Ramos (cell line): ENCODE measurements around the gene LTA.

ENCODE experiments used
- in situ Hi-C: fragments of 300-500 bp; cut with MboI; formaldehyde crosslinking; loops from one replicate; pipeline ENCODE4 v1.14.3; 2022; ENCODE audit warnings: low sequenced_read_pairs; ENCODE audit not compliant: unreplicated experiment

LTA gene

DNA sequence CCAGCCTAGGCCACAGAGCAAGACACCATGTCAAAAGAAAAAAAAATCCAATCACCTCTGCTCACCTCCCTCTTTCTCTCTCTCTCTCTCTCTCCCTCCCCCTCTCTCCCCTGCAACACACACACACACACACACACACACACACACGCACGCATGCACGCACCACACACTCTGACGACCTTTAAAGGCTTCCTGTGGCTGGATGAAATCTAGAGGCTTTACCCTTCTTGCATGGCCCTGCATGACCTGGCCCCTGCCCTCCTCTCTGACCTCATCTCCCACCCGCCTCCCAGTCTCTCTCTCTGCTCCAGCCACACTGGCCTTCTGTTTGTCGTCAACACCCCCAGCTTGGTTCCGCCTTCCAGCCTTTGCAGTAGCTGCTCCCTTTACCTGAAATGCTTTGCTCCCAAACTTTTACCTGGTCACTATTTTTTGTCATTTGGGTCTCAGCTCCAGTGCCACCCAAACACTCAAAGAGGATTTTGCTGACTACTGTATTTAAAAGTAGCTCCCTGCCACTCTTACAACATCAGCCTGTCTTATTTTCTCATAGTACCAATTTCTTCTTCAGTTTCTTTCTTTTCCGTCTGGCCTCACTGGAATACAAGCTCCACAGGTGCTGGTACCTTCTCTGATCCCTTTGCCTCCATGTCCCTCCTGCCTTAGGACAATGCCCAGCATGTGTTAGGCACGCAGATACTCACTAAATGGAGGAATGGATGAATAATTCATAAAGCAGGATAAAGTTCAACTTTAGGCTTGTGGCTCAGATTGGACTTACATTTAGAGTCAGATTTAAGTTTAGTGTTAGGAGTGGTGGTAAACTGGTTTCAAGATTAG, 4.3 kb upstream of the LTA start:
- in situ Hi-C loops: no loop called here

DNA sequence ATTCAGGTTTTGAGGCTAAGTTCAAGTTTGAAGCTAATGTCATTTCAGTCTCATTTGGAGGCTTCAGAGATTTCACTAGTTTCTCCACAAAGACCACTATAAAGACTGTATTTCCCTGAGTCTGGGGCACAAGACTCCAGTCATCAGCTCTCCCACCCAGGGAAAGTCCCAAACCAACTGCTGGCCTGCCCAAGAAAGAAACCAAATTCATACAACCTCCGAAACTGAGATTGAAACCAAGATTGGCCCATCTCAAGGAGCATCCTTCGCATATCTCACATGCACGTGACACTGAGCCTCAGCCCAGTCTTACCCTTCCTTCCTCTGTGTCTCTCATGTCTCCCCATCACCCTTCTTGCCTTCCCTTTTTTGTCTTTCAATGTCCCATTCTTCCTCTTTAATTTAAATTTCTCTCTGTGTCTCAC, 3.5 kb upstream of the LTA start:
- in situ Hi-C loops: no loop called here

DNA sequence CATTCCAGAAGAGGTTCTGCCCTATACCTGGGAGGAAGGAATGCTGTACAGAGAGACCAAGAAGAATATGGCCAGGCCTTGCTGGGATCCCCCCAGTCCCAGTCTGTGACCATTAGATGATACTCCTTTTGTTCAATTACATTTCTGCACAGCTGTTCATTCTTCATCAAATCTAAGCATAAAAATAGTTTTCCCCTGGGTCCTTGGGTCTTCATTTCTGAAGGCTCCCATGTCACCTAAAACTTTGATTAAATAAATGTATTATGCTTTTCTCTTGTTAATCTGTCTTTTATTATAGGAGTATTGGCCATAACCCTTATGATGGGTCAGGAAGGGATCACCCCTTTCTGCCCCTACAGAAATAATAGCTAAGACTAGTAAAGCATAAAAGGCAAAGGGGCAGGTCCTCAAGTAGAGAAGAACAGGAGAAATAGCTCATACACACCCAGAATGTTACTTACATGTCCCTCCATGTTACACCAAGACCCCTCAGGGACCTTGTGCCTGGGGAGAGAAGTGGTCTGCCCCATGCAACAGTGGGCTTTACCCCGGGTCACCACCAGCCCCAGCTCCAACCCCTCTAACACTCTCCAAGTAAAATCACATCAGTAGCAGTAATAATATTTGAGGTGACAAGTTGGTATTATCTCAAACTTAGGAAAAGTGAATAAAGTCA, 2.1 kb upstream of the LTA start:
- in situ Hi-C loops: no loop called here

DNA sequence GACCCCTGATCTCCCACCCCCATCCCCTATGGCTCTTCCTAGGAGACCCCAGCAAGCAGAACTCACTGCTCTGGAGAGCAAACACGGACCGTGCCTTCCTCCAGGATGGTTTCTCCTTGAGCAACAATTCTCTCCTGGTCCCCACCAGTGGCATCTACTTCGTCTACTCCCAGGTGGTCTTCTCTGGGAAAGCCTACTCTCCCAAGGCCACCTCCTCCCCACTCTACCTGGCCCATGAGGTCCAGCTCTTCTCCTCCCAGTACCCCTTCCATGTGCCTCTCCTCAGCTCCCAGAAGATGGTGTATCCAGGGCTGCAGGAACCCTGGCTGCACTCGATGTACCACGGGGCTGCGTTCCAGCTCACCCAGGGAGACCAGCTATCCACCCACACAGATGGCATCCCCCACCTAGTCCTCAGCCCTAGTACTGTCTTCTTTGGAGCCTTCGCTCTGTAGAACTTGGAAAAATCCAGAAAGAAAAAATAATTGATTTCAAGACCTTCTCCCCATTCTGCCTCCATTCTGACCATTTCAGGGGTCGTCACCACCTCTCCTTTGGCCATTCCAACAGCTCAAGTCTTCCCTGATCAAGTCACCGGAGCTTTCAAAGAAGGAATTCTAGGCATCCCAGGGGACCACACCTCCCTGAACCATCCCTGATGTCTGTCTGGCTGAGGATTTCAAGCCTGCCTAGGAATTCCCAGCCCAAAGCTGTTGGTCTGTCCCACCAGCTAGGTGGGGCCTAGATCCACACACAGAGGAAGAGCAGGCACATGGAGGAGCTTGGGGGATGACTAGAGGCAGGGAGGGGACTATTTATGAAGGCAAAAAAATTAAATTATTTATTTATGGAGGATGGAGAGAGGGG, 1.4 kb downstream of the LTA start:
- in situ Hi-C loops: no loop called here

- in situ Hi-C loops: no loop called here
These were observed 2.3 kb downstream of the LTA start for GRCh38 chr6:31574106-31575061.

GRCh38 chr6:31575335-31575901, 3.3 kb downstream of the LTA start, which contains the start of gene TNF:
TNF (plus strand) TSS chr6:31575565; CDS start chr6:31575742, 177 bp downstream.
- in situ Hi-C loops: no loop called here

GRCh38 chr6:31575952-31576685, 4.0 kb downstream of the LTA start:
- in situ Hi-C loops: no loop called here

DNA sequence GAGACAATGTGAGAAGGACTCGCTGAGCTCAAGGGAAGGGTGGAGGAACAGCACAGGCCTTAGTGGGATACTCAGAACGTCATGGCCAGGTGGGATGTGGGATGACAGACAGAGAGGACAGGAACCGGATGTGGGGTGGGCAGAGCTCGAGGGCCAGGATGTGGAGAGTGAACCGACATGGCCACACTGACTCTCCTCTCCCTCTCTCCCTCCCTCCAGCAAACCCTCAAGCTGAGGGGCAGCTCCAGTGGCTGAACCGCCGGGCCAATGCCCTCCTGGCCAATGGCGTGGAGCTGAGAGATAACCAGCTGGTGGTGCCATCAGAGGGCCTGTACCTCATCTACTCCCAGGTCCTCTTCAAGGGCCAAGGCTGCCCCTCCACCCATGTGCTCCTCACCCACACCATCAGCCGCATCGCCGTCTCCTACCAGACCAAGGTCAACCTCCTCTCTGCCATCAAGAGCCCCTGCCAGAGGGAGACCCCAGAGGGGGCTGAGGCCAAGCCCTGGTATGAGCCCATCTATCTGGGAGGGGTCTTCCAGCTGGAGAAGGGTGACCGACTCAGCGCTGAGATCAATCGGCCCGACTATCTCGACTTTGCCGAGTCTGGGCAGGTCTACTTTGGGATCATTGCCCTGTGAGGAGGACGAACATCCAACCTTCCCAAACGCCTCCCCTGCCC, 4.9 kb downstream of the LTA start:
- in situ Hi-C loops: no loop called here

- in situ Hi-C loops: no loop called here
These were observed 5.5 kb downstream of the LTA start for GRCh38 chr6:31577579-31577966.

- in situ Hi-C loops: no loop called here
These were observed 6.4 kb downstream of the LTA start for GRCh38 chr6:31578184-31579118.

GRCh38 chr6:31579119-31579505, 7.0 kb downstream of the LTA start:
- in situ Hi-C loops: no loop called here

GRCh38 chr6:31579546-31580437, 7.7 kb downstream of the LTA start:
- in situ Hi-C loops: no loop called here

GRCh38 chr6:31580438-31580740, 8.3 kb downstream of the LTA start:
- in situ Hi-C loops: no loop called here

GRCh38 chr6:31580807-31581433, 8.8 kb downstream of the LTA start:
- in situ Hi-C loops: no loop called here

GRCh38 chr6:31581434-31582229, 9.5 kb downstream of the LTA start:
- in situ Hi-C loops: no loop called here
